GM18873 (cell line): ENCODE results near the gene LTBP2.
"Not testable (repeated sequence)": the region's sequence is repeated elsewhere in the genome, so short reads cannot be mapped to it uniquely, and the experiment has no call there.

Source experiments
- ATAC-seq: cut with Tn5 transposase; IDR thresholded peaks from one replicate; pipeline ENCODE4 v1.9.1; 2021; ENCODE audit warnings: mild to moderate bottlenecking, moderate library complexity, moderate number of reproducible peaks; ENCODE audit not compliant: unreplicated experiment, low FRiP score

The LTBP2 gene

GRCh38 chr14:74464785-74465184 is 147.3 kb downstream of the LTBP2 start:
- no peak for ATAC-seq

- ATAC-seq = no peak
Measured at GRCh38 chr14:74463697-74464096, 148.3 kb downstream of the LTBP2 start.

GRCh38 chr14:74462993-74463392 is 149.0 kb downstream of the LTBP2 start:
- no peak for ATAC-seq

- no peak for ATAC-seq
Measured at GRCh38 chr14:74459976-74460375, 152.1 kb downstream of the LTBP2 start.

- ATAC-seq = no peak
Measured at GRCh38 chr14:74459289-74459946, 152.6 kb downstream of the LTBP2 start.

GRCh38 chr14:74457565-74457895 is 154.5 kb downstream of the LTBP2 start:
- ATAC-seq = no peak

GRCh38 chr14:74456684-74457564 is 155.1 kb downstream of the LTBP2 start:
- ATAC-seq = no peak

GRCh38 chr14:74454397-74454796 is 157.6 kb downstream of the LTBP2 start:
- ATAC-seq = not testable (repeated sequence)
